PFSK-1 (cell line): ENCODE data around the gene LOXL3.
A peak's percentile ranks its signal among the peaks of the same experiment; 100 is the strongest.

Source experiments
- FOXP2 ChIP-seq: optimal IDR thresholded peaks from 2 replicates; pipeline ENCODE3; 2011; ENCODE audit warnings: borderline replicate concordance, control low read depth, inconsistent platforms; ENCODE audit not compliant: insufficient read depth; ENCODE audit errors: extremely low read length, extremely low read depth
- POLR2AphosphoS5 ChIP-seq: IDR thresholded peaks from 2 replicates; pipeline ENCODE4 v1.6.1; 2012; ENCODE audit warnings: low read depth, mild to moderate bottlenecking, control low read depth, low read length, moderate library complexity
- REST ChIP-seq, 2 experiments: IDR thresholded peaks; 2 replicates each; pipeline versions ENCODE4 v1.6.1 to v1.8.0; 2011 to 2012; ENCODE audit warnings: low read depth in 2 of 2, low read length in 2 of 2, control low read depth in 1 of 2, inconsistent platforms in 1 of 2, mild to moderate bottlenecking in 1 of 2, moderate library complexity in 1 of 2; ENCODE audit not compliant: insufficient read depth in 1 of 2
- SIN3A ChIP-seq: IDR thresholded peaks from 2 replicates; pipeline ENCODE4 v1.6.1; 2012; ENCODE audit warnings: mild to moderate bottlenecking, low read length, moderate library complexity, borderline replicate concordance; ENCODE audit not compliant: insufficient read depth
- TAF1 ChIP-seq: IDR thresholded peaks from 2 replicates; pipeline ENCODE4 v1.6.1; 2012; ENCODE audit warnings: low read length, control low read depth, borderline replicate concordance; ENCODE audit not compliant: insufficient read depth

LOXL3 gene

GRCh38 chr2:74531666-74532065, 22.1 kb downstream of the LOXL3 start:
- TF ChIP-seq FOXP2 (no peak), REST (IDR thresholded peaks at IDR 0.05; ENCODE audit: insufficient read depth in 1 of 2, low read depth in 2 of 2, low read length in 2 of 2) (no peak), POLR2AphosphoS5 (no peak), SIN3A (no peak), TAF1 (no peak)

- TF ChIP-seq POLR2AphosphoS5 = no peak
- peak; percentile 89; the same call in 1 of the 2 replicates for TF ChIP-seq SIN3A
These were observed 23.2 kb downstream of the LOXL3 start for GRCh38 chr2:74530239-74531187.

- 0 out of 4 replicates have a peak, but pooled peaks of 1 of the 2 experiments have one; percentile 10 for TF ChIP-seq REST (IDR thresholded peaks at IDR 0.05; ENCODE audit: insufficient read depth in 1 of 2, low read depth in 2 of 2, low read length in 2 of 2)
- TF ChIP-seq POLR2AphosphoS5 = peak; percentile 96
- peak; percentile 69 for TF ChIP-seq FOXP2
- peak; percentile 67; the same call in 1 of the 2 replicates for TF ChIP-seq TAF1
- peak; percentile 38; the same call in 1 of the 2 replicates for TF ChIP-seq SIN3A
These were observed 24.1 kb downstream of the LOXL3 start, which contains the start of the genes AUP1 and HTRA2 for GRCh38 chr2:74529357-74530238. AUP1 (minus strand) TSS chr2:74529706; CDS start chr2:74529629, 77 bp downstream. HTRA2 (plus strand) TSS chr2:74529933; CDS start chr2:74530007, 74 bp downstream.

GRCh38 chr2:74528600-74529356, 25.0 kb downstream of the LOXL3 start:
- TF ChIP-seq FOXP2 = no peak
- no peak for TF ChIP-seq REST (IDR thresholded peaks at IDR 0.05; ENCODE audit: insufficient read depth in 1 of 2, low read depth in 2 of 2, low read length in 2 of 2)
- TF ChIP-seq POLR2AphosphoS5 = no peak
- TF ChIP-seq SIN3A = no peak
- TF ChIP-seq TAF1 = no peak

GRCh38 chr2:74527741-74528140, 26.0 kb downstream of the LOXL3 start:
- TF ChIP-seq POLR2AphosphoS5 (no peak), REST (IDR thresholded peaks at IDR 0.05; ENCODE audit: insufficient read depth in 1 of 2, low read depth in 2 of 2, low read length in 2 of 2) (no peak), TAF1 (no peak), FOXP2 (no peak), SIN3A (no peak)
